ENCODE results near the gene CPSF3.

- TF ChIP-seq EZH2 (IDR thresholded peaks at IDR 0.05; ENCODE audit: insufficient read depth, poor library complexity, severe bottlenecking) (no peak), EZH2phosphoT487 (IDR thresholded peaks at IDR 0.05; ENCODE audit: insufficient read depth, low read depth) (no peak)
Measured at GRCh38 chr2:9494081-9494480, 70.6 kb downstream of the CPSF3 start.

Data from GM23248 (cell line).